Measurements from ENCODE around the gene PIGU.
"Not testable (repeated sequence)": the region's sequence is repeated elsewhere in the genome, so short reads cannot be mapped to it uniquely, and the experiment has no call there.

The PIGU gene

GRCh38 chr20:34516247-34517113 lies 160.4 kb downstream of the PIGU start, which contains the start of gene DYNLRB1:
Gene DYNLRB1 (plus strand): TSS chr20:34516422. CDS start chr20:34516459, 37 bp downstream.
- no peak for TF ChIP-seq CTCF (IDR thresholded peaks at IDR 0.05; ENCODE audit: borderline replicate concordance, control extremely low read depth, extremely low read depth, insufficient read depth, missing control alignments)
- in situ Hi-C loops (cut with MboI; ENCODE audit: low sequenced_read_pairs, unreplicated experiment), result loop anchor here (5.0 kb wide), 1 partner anchor 199 kb away; no protein-coding TSS in a partner anchor
- peak; percentile 93 for DNase-seq (ENCODE audit: low spot score)

- peak; percentile 81 for DNase-seq (ENCODE audit: low spot score)
- TF ChIP-seq CTCF (IDR thresholded peaks at IDR 0.05; ENCODE audit: borderline replicate concordance, control extremely low read depth, extremely low read depth, insufficient read depth, missing control alignments), result no peak
- in situ Hi-C loops (cut with MboI; ENCODE audit: low sequenced_read_pairs, unreplicated experiment), result loop anchor here (5.0 kb wide), 1 partner anchor 198 kb away; no protein-coding TSS in a partner anchor
These were observed 161.2 kb downstream of the PIGU start for GRCh38 chr20:34515484-34516246.

GRCh38 chr20:34514897-34515483 lies 161.9 kb downstream of the PIGU start:
- TF ChIP-seq CTCF (IDR thresholded peaks at IDR 0.05; ENCODE audit: borderline replicate concordance, control extremely low read depth, extremely low read depth, insufficient read depth, missing control alignments), result no peak
- no peak for DNase-seq (ENCODE audit: low spot score)
- in situ Hi-C loops (cut with MboI; ENCODE audit: low sequenced_read_pairs, unreplicated experiment), result loop anchor here (5.0 kb wide), 1 partner anchor 198 kb away; no protein-coding TSS in a partner anchor

GRCh38 chr20:34514034-34514433 lies 162.9 kb downstream of the PIGU start:
- DNase-seq (ENCODE audit: low spot score); in situ Hi-C loops (cut with MboI; ENCODE audit: low sequenced_read_pairs, unreplicated experiment): not testable (repeated sequence)

- no peak for DNase-seq (ENCODE audit: low spot score)
- in situ Hi-C loops (cut with MboI; ENCODE audit: low sequenced_read_pairs, unreplicated experiment), result no loop called here
- TF ChIP-seq CTCF (IDR thresholded peaks at IDR 0.05; ENCODE audit: borderline replicate concordance, control extremely low read depth, extremely low read depth, insufficient read depth, missing control alignments), result no peak
These were observed 163.9 kb downstream of the PIGU start for GRCh38 chr20:34512955-34513419.

- in situ Hi-C loops (cut with MboI; ENCODE audit: low sequenced_read_pairs, unreplicated experiment), result no loop called here
- no peak for TF ChIP-seq CTCF (IDR thresholded peaks at IDR 0.05; ENCODE audit: borderline replicate concordance, control extremely low read depth, extremely low read depth, insufficient read depth, missing control alignments)
- DNase-seq (ENCODE audit: low spot score), result no peak
These were observed 164.5 kb downstream of the PIGU start for GRCh38 chr20:34512266-34512954.

Data from GM13976 (cell line).